SK-N-SH (cell line): ENCODE data around the gene SHROOM3. TPM values are rescaled to one million over a fixed set of nuclear protein-coding genes. Genes with fewer than 3 reads are reported as not detected.

Source experiments
- CTCF ChIA-PET: fragments of 300-600, 350-600 bp; formaldehyde crosslinking; extraction: SDS; loops from one replicate; lab custom pipeline; 2021; lab: Yijun Ruan, JAX
- POLR2A ChIA-PET: fragments of 350-600 bp; sonication (Branson Sonifier 250); formaldehyde crosslinking; extraction: SDS; loops from one replicate; lab custom pipeline; 2020; ENCODE audit warnings: antibody characterized with exemption, inconsistent platforms; lab: Yijun Ruan, JAX
- DNase-seq: peaks from one replicate; pipeline ENCODE4 v3.0.0; 2012
- H2AFZ ChIP-seq: fragments of 200-600 bp; sonication (generic); 2 replicates; pipeline ENCODE4 v1.8.1; 2016; ENCODE audit warnings: antibody characterized with exemption, mild to moderate bottlenecking, low read depth
- H3F3A ChIP-seq: fragments of 200-600 bp; sonication (generic); replicated peaks from 2 replicates; pipeline ENCODE3; 2016; ENCODE audit warnings: antibody characterized with exemption, mild to moderate bottlenecking; ENCODE audit not compliant: insufficient read depth
- H3K27ac ChIP-seq, 2 experiments: fragments of 200-500 bp in 1 of 2; fragments of 200-600 bp in 1 of 2; sonication (Bioruptor generic) in 1 of 2; sonication (generic), shearing (Covaris generic) in 1 of 2; 2 replicates each; pipeline versions ENCODE4 v1.5.1 to v1.6.1; 2014 to 2016; ENCODE audit warnings: low read depth in 2 of 2, inconsistent platforms in 1 of 2, low read length in 1 of 2, mild to moderate bottlenecking in 1 of 2, mixed read lengths in 1 of 2
- H3K27me3 ChIP-seq: fragments of 200-600 bp; sonication (generic), shearing (Covaris generic); 2 replicates; pipeline ENCODE4 v1.6.1; 2016; ENCODE audit warnings: mixed run types; ENCODE audit not compliant: insufficient read depth
- H3K36me3 ChIP-seq, 2 experiments: fragments of 200-500 bp in 1 of 2; fragments of 200-600 bp in 1 of 2; sonication (Bioruptor generic) in 1 of 2; sonication (generic) in 1 of 2; replicated peaks in 1 of 2; 2 replicates each; pipeline versions ENCODE3 to v1.5.1; 2014 to 2016; ENCODE audit warnings: low read length in 1 of 2, mild to moderate bottlenecking in 1 of 2; ENCODE audit not compliant: insufficient read depth in 2 of 2, control insufficient read depth in 1 of 2
- H3K4me1 ChIP-seq, 2 experiments: fragments of 200-500 bp in 1 of 2; fragments of 200-600 bp in 1 of 2; sonication (Bioruptor generic) in 1 of 2; sonication (generic), shearing (Covaris generic) in 1 of 2; 2 replicates each; pipeline versions ENCODE4 v1.5.1 to v1.6.1; 2014 to 2016; ENCODE audit warnings: low read depth in 1 of 2, low read length in 1 of 2, mixed run types in 1 of 2; ENCODE audit not compliant: insufficient read depth in 2 of 2, control insufficient read depth in 1 of 2
- H3K4me2 ChIP-seq: fragments of 200-600 bp; sonication (generic), shearing (Covaris generic); 2 replicates; pipeline ENCODE4 v1.6.1; 2017; ENCODE audit warnings: mixed run types
- H3K4me3 ChIP-seq, 2 experiments: fragments of 200-500 bp in 1 of 2; fragments of 200-600 bp in 1 of 2; sonication (Bioruptor generic) in 1 of 2; sonication (generic), shearing (Covaris generic) in 1 of 2; 2 replicates each; pipeline versions ENCODE4 v1.5.1 to v1.8.1; 2014 to 2016; ENCODE audit warnings: low read depth in 2 of 2, inconsistent platforms in 1 of 2, low read length in 1 of 2, mild to moderate bottlenecking in 1 of 2, mixed read lengths in 1 of 2, moderate library complexity in 1 of 2
- H3K79me2 ChIP-seq: fragments of 200-600 bp; sonication (generic); 2 replicates; pipeline ENCODE4 v1.8.1; 2017; ENCODE audit warnings: mild to moderate bottlenecking; ENCODE audit not compliant: insufficient read depth
- H3K9ac ChIP-seq: fragments of 200-600 bp; sonication (generic); 2 replicates; pipeline ENCODE4 v1.6.1; 2017; ENCODE audit warnings: mixed run types
- H3K9me2 ChIP-seq: fragments of 200-600 bp; sonication (generic); 2 replicates; pipeline ENCODE4 v1.6.1; 2017; ENCODE audit warnings: mixed run types
- H3K9me3 ChIP-seq: fragments of 200-600 bp; sonication (generic); 2 replicates; pipeline ENCODE4 v1.6.1; 2017; ENCODE audit warnings: mixed run types, mild to moderate bottlenecking, moderate library complexity
- H4K20me1 ChIP-seq: fragments of 200-600 bp; sonication (generic); 2 replicates; pipeline ENCODE4 v1.6.1; 2017; ENCODE audit warnings: mild to moderate bottlenecking, mixed run types; ENCODE audit not compliant: insufficient read depth
- EZH2phosphoT487 ChIP-seq: fragments of 200-600 bp; sonication (generic); IDR thresholded peaks from 2 replicates; pipeline ENCODE4 v1.6.1; 2017; ENCODE audit warnings: low read depth, mixed run types, mild to moderate bottlenecking, antibody characterized with exemption, moderate library complexity, borderline replicate concordance
- JUND ChIP-seq: IDR thresholded peaks from 2 replicates; pipeline ENCODE4 v1.4.0; 2012
- NRF1 ChIP-seq: IDR thresholded peaks from 2 replicates; pipeline ENCODE4 v1.6.1; 2012; ENCODE audit warnings: low read depth, mild to moderate bottlenecking, low read length
- TAF1 ChIP-seq: IDR thresholded peaks from 2 replicates; pipeline ENCODE4 v1.6.1; 2012; ENCODE audit warnings: low read depth, mild to moderate bottlenecking, low read length, moderate library complexity, borderline replicate concordance
- TEAD4 ChIP-seq: IDR thresholded peaks from 2 replicates; pipeline ENCODE4 v1.4.0; 2012; ENCODE audit warnings: mild to moderate bottlenecking, borderline replicate concordance; ENCODE audit not compliant: insufficient read depth
- WGBS: methylation state at CpG from one replicate; pipeline ENCODE4 v1.1.6; 2017; ENCODE audit warnings: low lambda C conversion rate; 5-methylcytosine and 5-hydroxymethylcytosine counted together
- polyA plus RNA-seq, 3 experiments: library from polyadenylated mRNA; depleted of rRNA; stranded (reverse); fragments of >200 nt; gene quantifications; 2 replicates each; pipeline ENCODE4 v1.2.3, GENCODE V29; 2012
- TF ChIP-seq, protein P1 (sequence below): fragments of 200-600 bp; sonication (generic); IDR thresholded peaks from 2 replicates; pipeline ENCODE4 v1.6.1; 2017; ENCODE audit warnings: antibody characterized with exemption, mild to moderate bottlenecking, moderate library complexity
- TF ChIP-seq, protein P2 (sequence below): IDR thresholded peaks from 2 replicates; pipeline ENCODE4; 2012

Gene SHROOM3
- polyA plus RNA-seq, 1 of the 3 experiments (the other 2 are of a cell fraction), result 4.3 TPM

DNA sequence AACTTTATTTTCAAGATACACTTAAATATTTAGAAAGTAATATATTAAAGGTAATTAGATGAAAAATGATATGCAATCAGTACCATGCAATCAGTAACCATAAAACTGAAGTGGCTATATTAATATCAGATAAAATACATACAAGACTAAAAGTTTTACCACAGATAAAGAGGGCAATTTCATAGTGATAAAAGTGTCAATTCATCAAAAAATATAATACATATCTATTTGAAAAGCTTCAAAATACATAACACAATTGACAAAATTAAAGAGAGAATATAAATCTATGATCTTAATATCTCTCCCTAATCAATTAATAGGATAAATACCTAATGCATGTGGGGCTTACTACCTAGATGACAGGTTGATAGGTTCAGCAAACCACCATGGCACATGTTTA, 357.4 kb downstream of the SHROOM3 start (continued):
- TF ChIP-seq, protein P1, sequence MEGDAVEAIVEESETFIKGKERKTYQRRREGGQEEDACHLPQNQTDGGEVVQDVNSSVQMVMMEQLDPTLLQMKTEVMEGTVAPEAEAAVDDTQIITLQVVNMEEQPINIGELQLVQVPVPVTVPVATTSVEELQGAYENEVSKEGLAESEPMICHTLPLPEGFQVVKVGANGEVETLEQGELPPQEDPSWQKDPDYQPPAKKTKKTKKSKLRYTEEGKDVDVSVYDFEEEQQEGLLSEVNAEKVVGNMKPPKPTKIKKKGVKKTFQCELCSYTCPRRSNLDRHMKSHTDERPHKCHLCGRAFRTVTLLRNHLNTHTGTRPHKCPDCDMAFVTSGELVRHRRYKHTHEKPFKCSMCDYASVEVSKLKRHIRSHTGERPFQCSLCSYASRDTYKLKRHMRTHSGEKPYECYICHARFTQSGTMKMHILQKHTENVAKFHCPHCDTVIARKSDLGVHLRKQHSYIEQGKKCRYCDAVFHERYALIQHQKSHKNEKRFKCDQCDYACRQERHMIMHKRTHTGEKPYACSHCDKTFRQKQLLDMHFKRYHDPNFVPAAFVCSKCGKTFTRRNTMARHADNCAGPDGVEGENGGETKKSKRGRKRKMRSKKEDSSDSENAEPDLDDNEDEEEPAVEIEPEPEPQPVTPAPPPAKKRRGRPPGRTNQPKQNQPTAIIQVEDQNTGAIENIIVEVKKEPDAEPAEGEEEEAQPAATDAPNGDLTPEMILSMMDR, result no peak
- TF ChIP-seq NRF1, result no peak
- no peak for TF ChIP-seq TEAD4
- TF ChIP-seq, all 33 proteins: peak for 0

DNA sequence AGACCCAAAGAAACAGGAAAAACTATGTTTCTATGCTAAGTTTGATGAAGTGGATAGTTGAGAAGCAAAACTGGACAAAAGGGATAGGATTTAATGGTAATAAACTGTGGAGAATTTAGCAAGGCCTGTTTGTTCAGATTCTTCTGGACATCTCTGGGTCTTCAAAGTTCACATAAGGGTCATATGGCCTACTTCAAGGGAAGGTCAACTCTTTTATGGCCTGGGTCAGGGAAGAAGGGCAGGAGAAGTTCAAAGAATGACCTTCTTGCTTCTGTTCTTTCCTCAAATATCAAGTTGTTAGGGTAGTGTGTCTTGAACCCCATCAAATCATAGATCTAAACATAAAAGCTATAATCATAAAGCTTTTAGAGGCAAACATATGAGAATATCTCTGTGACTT, 360.2 kb downstream of the SHROOM3 start:
- H2AFZ ChIP-seq, result no peak overlapping the region
- H3K9me2 ChIP-seq, result no peaks in the 10 kb centered on the region
- no peaks in the 10 kb centered on the region for H3K27me3 ChIP-seq
- no peak overlapping the region for H3K27ac ChIP-seq
- H4K20me1 ChIP-seq, result no peaks in the 10 kb centered on the region
- no peak overlapping the region for H3K9ac ChIP-seq
- POLR2A ChIA-PET, result no interaction called here
- H3K9me3 ChIP-seq, result no peaks in the 10 kb centered on the region
- no peak for DNase-seq
- H3K4me2 ChIP-seq, result no peak overlapping the region
- H3K4me3 ChIP-seq, result no peak overlapping the region
- CTCF ChIA-PET, result interaction anchor here (1.9 kb wide), 1 partner anchor 290 kb away, joined by 5 read pairs; no protein-coding TSS in a partner anchor
- no peaks in the 10 kb centered on the region for H3K4me1 ChIP-seq
- no peaks in the 10 kb centered on the region for H3K79me2 ChIP-seq
- no peak for TF ChIP-seq TEAD4
- TF ChIP-seq TAF1, result no peak
- TF ChIP-seq NRF1, result no peak
- TF ChIP-seq JUND, result no peak
- no peak for TF ChIP-seq EZH2phosphoT487
- H3K36me3 ChIP-seq, result no peaks in the 10 kb centered on the region
- peaks cover 14% of the 10 kb centered on the region for H3F3A ChIP-seq

DNA sequence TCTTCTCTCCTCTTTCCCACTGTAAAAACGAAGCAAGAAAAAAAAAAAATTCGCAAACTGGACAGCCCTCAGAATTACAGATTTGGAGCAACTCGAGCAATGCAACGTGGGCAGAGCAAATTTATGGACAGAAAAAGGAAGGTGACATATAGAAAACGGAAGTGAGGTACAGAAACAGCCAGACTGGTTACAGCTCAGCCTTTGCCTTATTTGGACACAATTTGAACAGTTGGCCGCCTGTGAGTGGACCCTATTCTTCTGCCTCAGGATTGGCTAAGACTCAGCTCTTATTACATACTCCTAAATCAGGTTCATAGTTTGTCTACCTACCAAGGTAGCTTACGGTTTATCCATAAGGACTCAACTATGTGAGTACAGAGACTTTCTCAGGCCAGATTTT, 364.1 kb downstream of the SHROOM3 start:
- POLR2A ChIA-PET, result no interaction called here
- CTCF ChIA-PET, result interaction anchor here (1.3 kb wide), 1 partner anchor 11 kb away, joined by 3 read pairs; no protein-coding TSS in a partner anchor
- no peak overlapping the region for H2AFZ ChIP-seq
- H3K4me2 ChIP-seq, result no peak overlapping the region
- H4K20me1 ChIP-seq, result no peaks in the 10 kb centered on the region
- no peaks in the 10 kb centered on the region for H3K9me2 ChIP-seq
- no peak overlapping the region for H3K9ac ChIP-seq
- H3K9me3 ChIP-seq, result no peaks in the 10 kb centered on the region
- H3K4me1 ChIP-seq, result peaks cover 0 to 3% of the 10 kb centered on the region in 2 experiments; a peak in 2 of 4 replicates
- no peak overlapping the region for H3K27ac ChIP-seq
- no peaks in the 10 kb centered on the region for H3F3A ChIP-seq
- TF ChIP-seq, protein P2, sequence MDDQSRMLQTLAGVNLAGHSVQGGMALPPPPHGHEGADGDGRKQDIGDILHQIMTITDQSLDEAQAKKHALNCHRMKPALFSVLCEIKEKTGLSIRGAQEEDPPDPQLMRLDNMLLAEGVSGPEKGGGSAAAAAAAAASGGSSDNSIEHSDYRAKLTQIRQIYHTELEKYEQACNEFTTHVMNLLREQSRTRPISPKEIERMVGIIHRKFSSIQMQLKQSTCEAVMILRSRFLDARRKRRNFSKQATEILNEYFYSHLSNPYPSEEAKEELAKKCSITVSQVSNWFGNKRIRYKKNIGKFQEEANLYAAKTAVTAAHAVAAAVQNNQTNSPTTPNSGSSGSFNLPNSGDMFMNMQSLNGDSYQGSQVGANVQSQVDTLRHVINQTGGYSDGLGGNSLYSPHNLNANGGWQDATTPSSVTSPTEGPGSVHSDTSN, result no peak
- WGBS, result 55% methylated on average over 7 of the region's 7 CpGs
- no peaks in the 10 kb centered on the region for H3K36me3 ChIP-seq
- DNase-seq, result no peak
- H3K79me2 ChIP-seq, result no peaks in the 10 kb centered on the region
- H3K4me3 ChIP-seq, result no peak overlapping the region
- H3K27me3 ChIP-seq, result no peaks in the 10 kb centered on the region
